ENCODE data around the gene CUL3. TPM values are rescaled to one million over a fixed set of nuclear protein-coding genes. Genes with fewer than 3 reads are reported as not detected.
"Not testable (repeated sequence)": the region's sequence is repeated elsewhere in the genome, so short reads cannot be mapped to it uniquely, and the experiment has no call there.

The CUL3 gene
- total RNA-seq, 1 donor from 2014 or later: 65.3 TPM

DNA sequence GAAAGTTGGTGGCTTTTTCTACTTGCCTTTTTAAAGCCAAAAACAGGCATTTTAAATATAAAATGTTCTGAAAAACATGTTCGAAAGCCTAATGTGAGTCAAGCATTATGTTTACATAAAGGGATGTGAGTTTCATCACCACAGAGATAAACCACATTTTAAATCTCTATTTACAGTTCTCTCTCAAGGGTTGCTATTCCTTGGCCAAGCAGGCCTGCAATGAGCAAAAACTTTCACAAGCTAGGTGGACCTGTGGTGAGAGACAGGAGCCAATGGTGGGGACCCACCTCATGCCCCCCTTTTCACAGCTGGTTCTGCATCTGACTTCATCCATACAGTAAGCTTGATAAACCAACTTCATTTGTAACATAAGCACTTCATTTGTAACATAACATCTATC is 65.1 kb downstream of the CUL3 start:
- H3K9me3 ChIP-seq: no peaks in the 10 kb centered on the region
- no peak overlapping the region for H3K4me3 ChIP-seq
- intact Hi-C loops (cut with DNase I): no loop called here
- H3K4me1 ChIP-seq: peaks cover 78% of the 10 kb centered on the region
- no peaks in the 10 kb centered on the region for H3K36me3 ChIP-seq
- H3K27ac ChIP-seq: no peak overlapping the region
- H3K27me3 ChIP-seq: no peaks in the 10 kb centered on the region
- TF ChIP-seq, protein P1, sequence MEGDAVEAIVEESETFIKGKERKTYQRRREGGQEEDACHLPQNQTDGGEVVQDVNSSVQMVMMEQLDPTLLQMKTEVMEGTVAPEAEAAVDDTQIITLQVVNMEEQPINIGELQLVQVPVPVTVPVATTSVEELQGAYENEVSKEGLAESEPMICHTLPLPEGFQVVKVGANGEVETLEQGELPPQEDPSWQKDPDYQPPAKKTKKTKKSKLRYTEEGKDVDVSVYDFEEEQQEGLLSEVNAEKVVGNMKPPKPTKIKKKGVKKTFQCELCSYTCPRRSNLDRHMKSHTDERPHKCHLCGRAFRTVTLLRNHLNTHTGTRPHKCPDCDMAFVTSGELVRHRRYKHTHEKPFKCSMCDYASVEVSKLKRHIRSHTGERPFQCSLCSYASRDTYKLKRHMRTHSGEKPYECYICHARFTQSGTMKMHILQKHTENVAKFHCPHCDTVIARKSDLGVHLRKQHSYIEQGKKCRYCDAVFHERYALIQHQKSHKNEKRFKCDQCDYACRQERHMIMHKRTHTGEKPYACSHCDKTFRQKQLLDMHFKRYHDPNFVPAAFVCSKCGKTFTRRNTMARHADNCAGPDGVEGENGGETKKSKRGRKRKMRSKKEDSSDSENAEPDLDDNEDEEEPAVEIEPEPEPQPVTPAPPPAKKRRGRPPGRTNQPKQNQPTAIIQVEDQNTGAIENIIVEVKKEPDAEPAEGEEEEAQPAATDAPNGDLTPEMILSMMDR (IDR thresholded peaks at IDR 0.05): no peak
- no peak for DNase-seq (ENCODE audit: extremely low spot score in 2 of 2)

- Histone ChIP-seq H3K36me3 (no peaks in the 10 kb centered on the region), H3K4me3 (no peak overlapping the region), H3K9me3 (no peaks in the 10 kb centered on the region), H3K27me3 (no peaks in the 10 kb centered on the region), H3K27ac (no peak overlapping the region), H3K4me1 (peaks cover 69% of the 10 kb centered on the region)
- no peak for TF ChIP-seq POLR2AphosphoS5 (IDR thresholded peaks at IDR 0.05; ENCODE audit: insufficient read depth in 1 of 2, low read depth in 1 of 2)
- TF ChIP-seq, protein P1 (IDR thresholded peaks at IDR 0.05): no peak
- no peak for TF ChIP-seq POLR2A (IDR thresholded peaks at IDR 0.05)
- no peak for DNase-seq (ENCODE audit: extremely low spot score in 2 of 2)
- intact Hi-C loops (cut with DNase I): no loop called here
These were observed 66.2 kb downstream of the CUL3 start for GRCh38 chr2:224518806-224519580.

GRCh38 chr2:224517963-224518362 is 67.2 kb downstream of the CUL3 start:
- Histone ChIP-seq H3K27ac (no peak overlapping the region), H3K9me3 (no peaks in the 10 kb centered on the region), H3K4me1 (peaks cover 60% of the 10 kb centered on the region), H3K36me3 (no peaks in the 10 kb centered on the region), H3K4me3 (no peak overlapping the region), H3K27me3 (no peaks in the 10 kb centered on the region)
- intact Hi-C loops (cut with DNase I): no loop called here
- no peak for TF ChIP-seq POLR2AphosphoS5 (IDR thresholded peaks at IDR 0.05; ENCODE audit: insufficient read depth in 1 of 2, low read depth in 1 of 2)
- TF ChIP-seq, protein P1 (IDR thresholded peaks at IDR 0.05): no peak
- no peak for TF ChIP-seq POLR2A (IDR thresholded peaks at IDR 0.05)
- no peak for DNase-seq (ENCODE audit: extremely low spot score in 2 of 2)

GRCh38 chr2:224516393-224516792 is 68.8 kb downstream of the CUL3 start:
- H3K9me3 ChIP-seq; H3K27me3 ChIP-seq; H3K36me3 ChIP-seq; H3K27ac ChIP-seq; DNase-seq (ENCODE audit: extremely low spot score in 2 of 2); intact Hi-C loops (cut with DNase I); H3K4me3 ChIP-seq: not testable (repeated sequence)
- peaks cover 45% of the 10 kb centered on the region for H3K4me1 ChIP-seq

DNA sequence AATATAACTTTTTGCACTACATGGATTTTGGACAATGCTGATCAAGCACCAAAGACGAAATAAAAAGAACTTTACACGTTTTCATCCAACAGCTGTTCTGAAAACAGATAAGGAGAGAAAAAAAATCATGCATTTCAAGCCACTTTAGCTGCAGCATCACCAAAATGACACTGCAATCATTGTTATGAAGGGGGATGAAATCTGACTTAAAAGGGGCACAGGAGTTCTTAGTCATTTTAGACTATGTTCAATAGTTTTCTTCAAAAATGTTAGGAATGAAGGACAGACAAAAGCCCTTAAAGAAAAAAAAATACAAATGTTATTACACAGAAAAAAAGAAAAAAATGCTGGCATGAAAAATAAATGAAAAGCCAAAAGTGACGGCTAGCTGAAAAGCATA is 71.2 kb downstream of the CUL3 start:
- TF ChIP-seq POLR2A (IDR thresholded peaks at IDR 0.05) (no peak), POLR2AphosphoS5 (IDR thresholded peaks at IDR 0.05; ENCODE audit: insufficient read depth in 1 of 2, low read depth in 1 of 2) (no peak)
- TF ChIP-seq, protein P1 (IDR thresholded peaks at IDR 0.05): no peak
- no peaks in the 10 kb centered on the region for H3K9me3 ChIP-seq
- no peaks in the 10 kb centered on the region for H3K27me3 ChIP-seq
- no peak overlapping the region for H3K27ac ChIP-seq
- H3K4me1 ChIP-seq: peaks cover 25% of the 10 kb centered on the region
- H3K4me3 ChIP-seq: no peak overlapping the region
- DNase-seq (ENCODE audit: extremely low spot score in 2 of 2): no peak
- H3K36me3 ChIP-seq: no peaks in the 10 kb centered on the region
- intact Hi-C loops (cut with DNase I): no loop called here

All from vagina (tissue), 2 donors.